ENCODE measurements around the gene GABRR1.

Gene GABRR1

DNA sequence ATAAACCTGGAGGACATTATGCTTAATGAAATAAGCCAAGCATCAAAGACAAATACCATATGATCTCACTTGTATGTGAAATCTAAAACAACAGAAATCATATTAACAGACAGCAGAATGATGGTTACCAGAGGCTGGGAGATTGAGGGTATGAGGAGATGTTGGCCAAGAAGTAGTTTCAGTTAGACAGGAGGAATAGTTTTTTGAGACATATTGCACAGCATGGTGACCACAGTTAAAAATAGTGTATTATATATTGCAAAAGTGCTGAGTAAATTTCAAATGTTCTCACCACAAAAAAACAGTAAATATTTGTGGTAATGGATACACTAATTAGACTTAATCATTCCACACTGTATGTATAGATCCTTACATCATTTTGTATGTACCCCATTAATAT, 1.8 kb downstream of the GABRR1 start:
- DNase-seq (ENCODE audit: low read depth) = no peak

DNA sequence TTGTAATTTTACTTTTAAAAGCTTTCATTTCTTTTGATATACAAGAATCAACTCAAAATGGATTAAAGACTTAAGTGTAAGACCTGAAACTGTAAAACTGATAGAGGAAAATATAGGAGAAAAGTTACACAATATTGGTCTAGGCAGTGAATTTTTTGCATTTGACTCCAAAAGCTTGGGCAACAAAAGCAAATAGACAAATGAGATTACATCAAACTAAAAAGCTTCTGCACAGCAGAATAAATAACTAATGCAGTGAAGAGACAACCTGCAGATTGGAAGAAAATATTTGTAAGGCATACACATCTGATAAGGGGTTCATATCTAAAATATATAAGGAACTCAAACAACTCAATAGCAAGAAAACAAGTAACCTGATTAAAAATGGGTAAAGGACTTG, 3.0 kb downstream of the GABRR1 start:
- no peak for DNase-seq (ENCODE audit: low read depth)

DNA sequence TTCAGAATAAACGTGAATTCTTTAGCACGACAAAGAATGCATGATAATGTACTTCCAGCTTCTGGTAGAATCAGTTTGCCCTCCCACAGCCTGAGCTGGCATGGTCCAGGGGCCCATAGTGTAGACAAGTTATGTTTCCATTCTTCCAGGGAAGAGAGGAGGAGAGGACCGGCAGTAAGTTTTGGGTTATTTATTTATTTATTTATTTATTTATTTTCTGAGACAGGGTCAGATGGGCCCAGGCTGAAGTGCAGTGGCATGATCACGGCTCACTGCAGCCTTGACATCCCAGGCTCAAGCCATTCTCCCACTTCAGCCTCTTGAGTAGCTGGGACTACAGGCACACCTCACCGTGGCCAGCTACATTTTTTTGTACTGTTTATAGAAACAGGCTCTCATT, 4.7 kb downstream of the GABRR1 start:
- DNase-seq (ENCODE audit: low read depth) = no peak

DNA sequence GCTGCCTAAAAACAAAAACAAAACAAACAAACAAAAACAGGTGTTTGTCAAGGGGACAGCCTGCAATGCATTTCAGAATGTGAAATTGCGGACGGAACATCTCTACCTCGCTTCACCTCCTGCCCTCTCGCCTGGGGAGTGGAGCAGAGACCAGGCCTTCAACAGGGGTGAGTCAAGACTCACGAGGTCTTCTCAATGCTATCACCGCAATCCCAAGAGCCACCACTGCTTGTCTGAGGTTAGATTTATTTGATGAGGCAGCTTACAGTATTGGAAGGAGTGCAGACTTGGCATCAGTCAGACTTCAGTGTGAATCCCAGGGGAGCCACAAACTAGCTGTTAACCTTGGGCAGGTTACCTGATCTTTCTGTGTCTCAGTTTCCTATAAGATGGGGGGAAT, 7.7 kb downstream of the GABRR1 start:
- DNase-seq (ENCODE audit: low read depth) = no peak

DNA sequence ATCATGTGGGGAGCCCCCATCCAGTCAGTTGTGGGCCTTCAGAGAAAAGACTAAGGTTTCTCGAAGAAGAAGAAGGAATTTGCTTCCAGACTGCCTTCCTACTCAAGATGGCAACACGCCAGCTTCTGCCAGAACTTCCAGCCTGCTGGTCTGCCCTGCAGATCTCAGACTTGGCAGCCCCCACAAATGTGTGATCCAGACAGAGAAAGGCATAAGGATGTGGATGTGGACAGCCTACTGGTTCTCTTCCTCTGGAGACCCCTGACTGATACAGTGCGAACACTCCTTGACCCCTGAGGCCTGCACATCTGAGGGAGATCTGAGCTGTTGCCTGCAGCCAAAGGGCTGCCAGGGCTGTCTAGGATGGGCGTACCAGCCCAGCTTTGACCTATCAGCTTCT, 8.6 kb downstream of the GABRR1 start:
- no peak for DNase-seq (ENCODE audit: low read depth)

DNA sequence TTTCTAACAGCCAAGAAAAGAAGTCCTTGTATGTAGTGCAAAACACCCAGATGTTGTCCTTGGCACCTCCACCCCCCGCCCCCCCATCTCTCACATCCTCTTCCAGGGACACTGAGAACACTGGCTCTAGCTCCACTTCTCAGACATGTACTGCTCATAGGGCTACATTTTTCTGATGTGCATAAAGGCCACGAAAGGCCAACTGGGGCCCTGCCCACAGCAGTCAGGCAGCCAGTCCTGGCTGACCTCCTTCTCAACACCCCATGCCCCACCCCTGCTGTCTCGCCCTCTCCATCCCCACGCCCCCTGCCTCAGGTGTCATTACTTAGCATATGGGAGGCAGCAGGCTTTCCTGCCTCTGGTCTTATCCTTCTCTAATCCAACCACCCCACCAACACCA, 11.3 kb downstream of the GABRR1 start:
- DNase-seq (ENCODE audit: low read depth) = no peak

DNA sequence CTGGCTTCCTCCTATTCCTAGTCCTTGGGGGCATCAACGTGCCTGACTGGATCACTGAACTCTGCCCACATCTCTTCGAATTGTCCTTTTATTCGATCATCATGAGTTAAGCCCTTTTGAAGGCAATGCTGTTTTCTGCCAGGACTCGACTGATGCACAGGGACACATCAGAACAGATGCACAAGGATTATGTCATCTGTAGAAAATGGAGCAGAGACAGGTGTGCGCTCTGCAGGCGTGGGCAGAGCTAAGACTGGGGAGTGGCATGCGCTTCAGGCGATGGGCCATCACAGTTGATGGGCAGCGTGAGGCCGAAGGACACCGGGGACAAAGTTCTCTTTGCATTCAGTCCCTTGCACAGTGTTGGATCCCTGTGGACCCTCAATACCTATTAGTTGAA, 13.1 kb downstream of the GABRR1 start:
- DNase-seq (ENCODE audit: low read depth) = no peak

DNA sequence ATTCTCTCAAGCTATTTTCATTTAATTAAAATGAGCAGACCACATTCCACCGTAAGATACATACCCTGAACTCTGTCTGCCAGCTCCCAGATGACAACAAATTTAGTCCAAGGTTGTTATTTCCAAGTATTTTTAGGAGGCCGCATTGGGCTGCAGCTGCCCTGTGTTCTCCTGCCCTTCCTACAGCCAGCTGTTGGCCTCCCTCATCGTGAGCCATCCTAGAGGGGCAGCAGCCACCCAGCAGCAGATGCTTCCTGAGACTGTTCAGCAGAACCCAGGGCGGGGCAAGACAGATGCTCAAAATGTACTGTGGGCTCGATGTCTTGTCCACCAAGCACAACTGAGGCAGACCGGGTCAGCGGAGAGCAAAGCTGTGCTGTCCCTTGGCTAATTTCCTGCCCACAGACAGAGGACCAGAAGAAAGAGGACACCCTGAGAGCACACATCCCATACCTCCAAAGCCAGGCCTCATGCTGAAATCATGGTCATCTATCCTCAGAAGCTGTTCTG, 16.4 kb downstream of the GABRR1 start:
- no peak for DNase-seq (ENCODE audit: low read depth)

DNA sequence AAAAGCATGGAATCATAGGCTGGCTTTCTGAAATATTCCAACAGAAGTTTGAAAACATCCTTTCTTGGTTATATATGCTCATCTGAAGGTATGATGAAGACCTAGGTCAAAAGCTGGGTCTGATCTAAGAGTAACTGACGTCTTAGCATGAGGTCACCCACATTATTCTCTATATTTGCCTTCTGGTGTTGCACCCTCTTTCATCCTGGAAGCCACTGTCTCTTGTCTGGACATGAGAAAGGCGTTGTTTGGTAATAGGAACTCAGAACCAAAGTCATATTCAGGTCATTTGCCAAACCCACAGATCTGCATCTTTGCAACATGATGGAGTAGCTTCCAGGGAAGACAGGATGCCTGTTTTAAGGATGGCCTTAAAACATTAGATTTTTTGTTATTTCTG, 17.6 kb downstream of the GABRR1 start:
- DNase-seq (ENCODE audit: low read depth) = no peak

DNA sequence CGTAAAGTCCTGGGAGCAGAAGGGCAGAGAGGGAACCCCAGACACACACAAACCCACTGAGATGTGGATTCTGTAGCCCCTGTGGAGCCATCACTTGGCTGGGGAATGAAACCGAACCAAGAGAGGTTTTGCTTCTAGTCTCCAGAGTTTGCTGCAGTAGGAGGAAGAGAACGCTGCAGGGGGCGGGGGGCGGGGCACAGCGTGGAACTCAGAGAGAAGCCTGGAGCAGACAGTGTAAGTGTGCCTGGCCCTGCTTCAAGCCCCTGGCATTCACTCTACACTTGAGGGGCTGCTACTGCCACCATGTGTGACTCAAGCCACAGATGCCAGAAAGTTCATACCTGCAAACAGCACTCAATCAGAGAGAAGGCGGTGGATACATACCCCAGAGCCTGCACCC, 18.9 kb downstream of the GABRR1 start:
- no peak for DNase-seq (ENCODE audit: low read depth)

DNA sequence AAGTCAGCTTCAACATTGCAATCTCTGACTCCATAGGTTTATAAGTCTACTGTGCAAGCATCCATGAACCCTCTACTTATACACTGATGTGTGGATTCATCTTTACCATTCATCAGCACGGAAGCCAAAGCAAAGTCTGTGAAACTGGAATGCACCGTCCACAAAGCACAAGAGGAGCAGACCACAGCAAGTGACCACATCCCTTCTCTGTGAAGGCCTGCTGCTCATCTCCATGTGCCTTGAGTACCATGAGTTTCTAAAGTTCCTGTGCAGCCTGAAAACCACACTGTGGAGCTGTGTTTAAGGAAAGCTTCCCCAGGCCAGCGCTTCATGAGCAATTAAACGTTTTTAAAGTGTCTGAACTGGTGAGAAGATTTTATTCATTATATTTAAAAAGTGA, 20.0 kb downstream of the GABRR1 start:
- no peak for DNase-seq (ENCODE audit: low read depth)

DNA sequence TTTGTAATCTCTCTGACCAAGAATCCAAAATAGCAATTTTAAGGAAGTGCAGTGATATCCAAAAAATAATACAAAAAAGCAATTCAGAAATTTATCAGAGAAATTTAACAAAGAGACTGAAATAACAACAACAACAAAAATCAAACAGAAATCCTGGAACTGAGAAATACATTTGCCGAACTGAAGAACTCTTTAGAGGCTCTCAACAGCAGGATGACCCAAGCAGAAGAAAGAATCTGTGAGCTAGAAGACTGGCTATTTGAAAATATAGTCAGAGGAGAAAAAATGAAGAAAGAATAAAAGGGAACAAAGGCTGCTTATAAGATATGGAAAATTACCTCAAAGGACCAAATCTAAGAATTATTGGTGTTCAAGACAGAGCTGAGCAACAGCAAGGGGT, 22.6 kb downstream of the GABRR1 start:
- DNase-seq (ENCODE audit: low read depth) = no peak

DNA sequence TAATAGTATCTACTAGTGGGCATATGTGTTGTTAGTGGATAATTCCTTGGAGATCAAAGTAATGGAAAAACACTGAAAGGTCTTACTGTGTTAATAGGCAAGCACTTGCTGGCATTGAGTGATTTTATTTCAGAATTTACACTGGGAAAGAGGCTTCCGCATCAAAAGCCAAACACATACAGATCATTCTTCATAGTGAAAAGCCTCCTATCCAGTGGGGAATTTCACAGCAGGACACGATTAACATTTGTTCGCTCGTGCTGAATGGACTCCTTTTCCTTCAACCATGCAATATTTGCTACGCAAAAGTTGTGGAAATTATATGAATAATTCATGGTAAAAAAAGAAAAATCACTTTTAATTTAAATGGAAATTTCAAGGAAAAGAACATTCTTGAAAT, 26.4 kb downstream of the GABRR1 start:
- DNase-seq (ENCODE audit: low read depth) = no peak

DNA sequence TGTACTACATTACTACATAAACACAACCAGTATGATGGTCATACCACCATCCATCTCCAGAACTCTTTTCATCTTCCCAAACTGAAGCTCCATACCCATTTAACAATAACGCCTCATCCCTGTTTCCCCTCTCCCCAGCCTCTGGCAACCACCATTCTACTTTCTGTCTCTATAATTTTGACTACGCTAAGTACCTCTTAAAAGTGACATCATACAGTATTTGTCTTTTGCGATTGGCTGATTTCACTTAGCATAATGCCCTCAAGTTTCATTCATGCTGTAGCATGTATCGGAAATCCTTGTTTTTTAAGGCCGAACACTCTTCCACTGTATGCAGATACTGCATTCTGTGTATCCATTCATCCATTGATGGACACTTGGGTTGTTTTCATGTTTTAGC, 29.7 kb downstream of the GABRR1 start:
- no peak for DNase-seq (ENCODE audit: low read depth)

DNA sequence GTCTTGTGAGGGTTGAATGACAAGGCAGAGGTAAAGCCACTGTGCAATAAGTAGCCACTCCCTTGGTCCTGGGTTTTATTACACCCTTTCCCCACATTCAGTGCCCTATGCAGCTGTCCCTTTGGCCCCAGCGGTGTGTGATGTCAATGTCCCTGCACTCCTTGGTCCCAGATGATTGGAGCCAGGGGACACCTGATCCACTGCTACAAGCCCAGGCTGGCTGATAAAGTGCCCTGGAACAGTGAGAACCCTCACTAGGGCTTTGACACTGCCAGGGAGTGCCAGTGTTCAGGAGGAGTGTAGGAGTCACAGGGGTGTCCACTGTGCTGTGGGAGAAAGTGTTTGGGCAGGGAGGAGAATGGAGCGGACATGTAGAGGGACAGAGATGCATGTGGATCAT, 30.4 kb downstream of the GABRR1 start:
- no peak for DNase-seq (ENCODE audit: low read depth)

DNA sequence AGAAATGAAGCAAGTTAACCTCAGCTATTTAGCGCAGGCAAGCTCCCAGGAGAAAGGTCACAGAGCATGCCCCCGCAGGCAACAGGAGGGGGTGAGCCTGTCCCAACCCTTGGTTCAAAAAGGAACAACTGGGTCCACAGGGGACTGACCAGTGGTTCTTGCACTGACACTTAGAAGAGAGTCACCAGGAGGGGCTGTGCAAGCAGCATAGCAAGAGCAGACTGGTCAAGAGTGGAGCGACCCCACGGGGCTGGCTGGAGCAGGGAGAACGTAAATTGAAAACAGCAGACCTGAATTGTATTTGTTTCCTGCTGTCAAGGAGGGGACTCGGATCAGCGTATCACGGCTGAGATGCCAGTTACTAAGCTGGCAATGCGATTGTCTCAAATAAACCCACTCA, 32.8 kb downstream of the GABRR1 start:
- no peak for DNase-seq (ENCODE audit: low read depth)

DNA sequence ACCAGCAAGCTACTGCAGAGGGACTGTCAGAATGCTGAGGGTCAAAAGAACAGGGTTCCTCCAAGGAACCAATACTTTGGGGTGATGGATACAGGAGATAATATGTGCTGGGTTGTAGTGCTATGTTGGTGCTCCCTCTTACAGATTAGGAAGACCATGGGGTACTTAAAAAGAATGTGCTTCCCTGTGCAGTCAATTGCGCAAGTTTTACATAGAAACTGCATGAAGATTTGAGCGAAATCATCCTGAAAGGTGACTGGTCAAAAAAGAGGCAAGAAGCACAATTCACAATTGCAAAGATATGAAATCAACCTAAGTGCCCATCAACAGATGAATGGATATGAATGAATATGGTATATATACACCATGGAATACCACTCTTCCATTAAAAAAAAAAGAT, 33.9 kb downstream of the GABRR1 start:
- DNase-seq (ENCODE audit: low read depth) = no peak

DNA sequence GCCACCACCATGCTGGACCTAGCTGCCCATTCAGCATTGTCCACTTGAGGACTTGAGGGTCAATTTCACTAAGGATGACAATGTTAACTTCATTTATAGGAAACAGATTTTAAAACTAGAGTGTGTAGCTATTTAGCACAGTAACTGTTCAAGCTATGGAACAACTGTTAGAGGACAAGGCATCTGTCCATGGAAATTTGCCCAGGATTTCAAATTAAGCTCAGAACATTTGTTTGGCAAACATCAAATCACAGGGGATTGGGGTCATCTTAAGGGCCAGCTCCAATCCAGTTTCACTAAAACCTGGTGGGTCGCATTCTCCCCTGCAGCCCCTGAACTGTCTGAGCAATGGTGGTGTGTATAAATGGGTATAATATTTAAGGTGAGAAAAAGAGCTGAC, 36.2 kb downstream of the GABRR1 start:
- no peak for DNase-seq (ENCODE audit: low read depth)

DNA sequence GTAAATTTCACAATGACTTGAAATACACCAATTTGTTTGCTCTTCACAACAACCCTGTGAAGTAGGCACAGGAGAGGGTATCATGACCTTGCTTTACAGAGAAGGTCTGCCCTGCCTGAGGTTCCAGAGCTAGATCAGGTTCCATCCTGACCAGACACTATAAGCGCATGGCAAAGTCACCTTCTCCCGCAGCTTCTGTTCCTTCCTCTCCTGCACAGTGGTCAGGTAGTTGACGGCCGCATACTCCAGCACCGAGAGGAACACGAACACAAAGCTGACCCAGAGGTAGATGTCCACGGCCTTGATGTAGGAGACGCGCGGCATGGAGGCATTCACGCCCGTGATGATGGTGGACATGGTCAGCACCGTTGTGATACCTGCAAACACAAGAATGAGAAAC, 37.0 kb downstream of the GABRR1 start:
- DNase-seq (ENCODE audit: low read depth) = no peak

DNA sequence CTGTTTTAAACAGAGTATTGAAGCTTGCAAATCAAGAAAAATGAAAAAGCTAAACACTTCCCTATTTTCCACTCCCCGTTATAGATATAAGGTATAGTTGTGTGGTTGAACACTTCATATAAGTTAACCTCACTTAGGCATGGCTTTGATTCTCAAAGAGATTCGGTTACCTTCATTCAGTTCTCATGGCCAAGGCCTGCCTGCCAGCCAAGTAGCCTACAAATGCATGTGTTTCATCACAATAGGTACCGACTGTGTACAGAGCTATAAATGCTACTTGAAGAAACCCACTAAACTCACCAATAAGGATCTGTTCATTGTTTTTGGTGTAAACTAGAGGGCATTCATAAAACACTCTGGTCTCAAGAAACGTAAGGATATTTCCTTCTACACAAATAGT, 43.5 kb downstream of the GABRR1 start:
- no peak for DNase-seq (ENCODE audit: low read depth)

DNA sequence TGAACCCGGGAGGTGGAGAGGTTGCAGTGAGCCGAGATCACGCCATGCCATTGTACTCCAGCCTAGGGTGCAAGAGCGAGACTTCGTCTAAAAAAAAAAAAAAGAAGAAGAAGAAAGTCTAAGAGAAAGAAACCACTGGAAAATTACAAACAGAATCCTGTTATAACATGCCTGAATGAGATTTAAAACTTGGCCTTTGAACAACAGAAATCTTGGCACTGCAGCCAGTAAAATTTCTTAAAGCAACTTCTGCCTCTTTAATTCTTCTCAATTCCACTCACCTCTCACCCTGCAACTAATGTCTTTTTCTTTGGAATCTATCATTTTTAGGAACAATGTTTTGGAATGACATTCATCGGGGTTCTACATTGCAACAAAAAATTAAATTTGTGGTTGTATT, 45.0 kb downstream of the GABRR1 start:
- DNase-seq (ENCODE audit: low read depth) = no peak

DNA sequence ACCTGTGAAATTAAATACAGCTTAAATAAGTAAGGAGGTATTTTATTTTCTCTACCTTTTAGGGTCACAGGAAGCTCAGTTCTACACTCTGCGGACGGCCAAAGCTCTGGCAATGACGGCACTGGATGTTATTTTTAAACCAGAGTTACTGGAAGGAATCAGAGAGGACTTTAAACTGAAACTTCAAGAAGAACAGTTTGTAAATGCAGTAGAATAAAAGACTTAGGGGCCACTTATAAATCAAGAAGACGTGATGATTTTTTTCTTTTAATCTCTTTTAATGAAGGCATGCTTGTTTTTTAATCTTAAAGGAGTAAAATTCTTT, 55.1 kb downstream of the GABRR1 start:
- no peak for DNase-seq (ENCODE audit: low read depth)

DNA sequence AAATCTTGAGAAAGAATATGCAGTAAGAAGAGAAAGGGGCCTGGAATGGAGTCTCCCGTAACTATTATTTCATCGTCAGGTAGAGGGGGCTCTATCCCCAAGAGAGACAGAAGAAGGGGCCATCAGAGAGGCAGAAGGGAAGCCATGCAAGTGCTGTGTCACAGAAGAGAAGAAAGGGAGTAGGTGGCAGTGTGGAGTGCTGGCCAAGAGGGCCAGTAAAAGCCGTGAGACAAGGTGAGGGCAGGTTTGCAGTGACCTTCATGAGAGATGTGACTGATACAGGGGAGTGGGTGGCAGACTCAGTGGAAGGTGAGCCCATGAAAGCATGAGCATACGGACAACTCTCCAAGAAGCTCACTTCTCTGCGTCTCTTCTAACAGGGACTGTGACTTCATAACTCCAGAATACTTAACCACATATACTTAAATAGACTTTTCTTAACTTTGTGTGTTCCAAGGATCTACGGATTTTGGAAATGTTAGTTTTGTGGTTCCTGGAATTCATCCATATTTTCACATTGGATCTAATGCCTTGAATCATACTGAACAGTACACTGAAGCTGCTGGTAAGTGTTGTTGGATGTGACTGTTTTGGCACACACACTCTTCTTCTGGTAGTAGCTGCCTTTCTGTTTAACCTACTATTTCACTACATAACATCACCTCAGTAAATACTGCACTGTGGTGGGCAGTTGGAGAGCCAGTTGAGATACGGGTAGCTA, 55.7 kb downstream of the GABRR1 start:
- DNase-seq (ENCODE audit: low read depth) = no peak

DNA sequence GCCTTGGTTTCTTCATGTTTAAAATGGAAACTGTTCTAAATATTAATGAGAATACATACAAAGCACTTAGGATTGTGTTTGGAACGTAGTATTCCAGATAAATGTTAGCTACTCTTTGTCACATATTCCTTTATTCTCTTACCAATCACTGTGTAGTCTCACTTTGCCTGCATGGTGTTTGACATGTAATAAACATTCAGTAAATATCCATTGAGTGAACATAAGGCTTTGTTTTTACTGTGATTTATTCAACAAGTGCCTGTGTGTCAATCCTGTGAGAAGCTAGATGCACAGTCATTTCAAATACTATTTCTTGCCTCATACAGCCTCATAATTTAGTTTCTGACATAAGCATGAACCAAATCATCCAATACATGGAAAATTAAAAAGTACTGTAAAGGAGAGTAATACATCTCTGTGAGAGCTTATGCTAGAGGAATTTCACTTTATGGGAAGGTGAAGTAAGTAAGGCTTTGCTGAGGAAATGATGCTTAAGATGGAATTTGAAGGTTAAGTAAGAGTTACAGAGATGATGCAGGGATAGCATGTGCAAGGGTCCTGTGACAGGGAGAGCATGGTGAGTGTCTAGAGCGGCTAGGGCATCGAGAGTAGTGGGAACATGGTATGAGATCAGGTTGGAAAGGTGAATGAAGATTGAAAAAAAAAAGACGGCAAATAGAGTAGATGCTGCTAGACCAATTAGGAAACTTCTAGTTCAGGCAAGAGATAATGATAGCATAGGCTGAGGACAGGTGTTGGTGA, 56.6 kb downstream of the GABRR1 start:
- DNase-seq (ENCODE audit: low read depth) = no peak
